ENCODE data around the gene TFPI2.
"Not testable (repeated sequence)": the region's sequence is repeated elsewhere in the genome, so short reads cannot be mapped to it uniquely, and the experiment has no call there.

- TF ChIP-seq CTCF, POLR2AphosphoS5, EP300, POLR2A (IDR thresholded peaks at IDR 0.05): not testable (repeated sequence)
Measured at GRCh38 chr7:93916315-93916714, 25.8 kb upstream of the TFPI2 start.

Measured in sigmoid colon (tissue), 4 donors.